Retinal pigment epithelial cell (primary cell): ENCODE results near the gene L2HGDH.

Experiments
- DNase-seq: peaks from one replicate; pipeline ENCODE4 v3.0.0-alpha.2; 2010; ENCODE audit warnings: low read depth
- H3K4me3 ChIP-seq: 2 replicates; pipeline ENCODE4 v1.5.1; 2011; ENCODE audit warnings: mild to moderate bottlenecking, low read length, control low read depth, moderate library complexity
- CTCF ChIP-seq: conservative IDR thresholded peaks from 2 replicates; pipeline ENCODE4 v1.5.1; 2011; ENCODE audit warnings: low read depth, low read length, control low read depth, inconsistent platforms

Gene L2HGDH

GRCh38 chr14:50340045-50340444, 28.0 kb upstream of the L2HGDH start:
- no peak for DNase-seq
- no peak overlapping the region for H3K4me3 ChIP-seq
- TF ChIP-seq CTCF, result no peak

GRCh38 chr14:50339178-50339804, 27.3 kb upstream of the L2HGDH start:
- DNase-seq, result no peak
- no peak overlapping the region for H3K4me3 ChIP-seq
- TF ChIP-seq CTCF, result no peak

- DNase-seq, result no peak
- no peak overlapping the region for H3K4me3 ChIP-seq
- no peak for TF ChIP-seq CTCF
These were observed 26.6 kb upstream of the L2HGDH start for GRCh38 chr14:50338587-50338986.

- H3K4me3 ChIP-seq, result no peak overlapping the region
- no peak for TF ChIP-seq CTCF
- no peak for DNase-seq
These were observed 24.2 kb upstream of the L2HGDH start for GRCh38 chr14:50335989-50336824.

GRCh38 chr14:50335389-50335788, 23.4 kb upstream of the L2HGDH start:
- DNase-seq, result peak; percentile 74
- no peak overlapping the region for H3K4me3 ChIP-seq
- peak; percentile 13 for TF ChIP-seq CTCF

GRCh38 chr14:50334211-50334610, 22.2 kb upstream of the L2HGDH start:
- no peak for TF ChIP-seq CTCF
- no peak overlapping the region for H3K4me3 ChIP-seq
- DNase-seq, result no peak
